ENCODE data around the gene ZNF622. TPM values are rescaled to one million over a fixed set of nuclear protein-coding genes. Genes with fewer than 3 reads are reported as not detected.

The ZNF622 gene
- total RNA-seq, 2 experiments from 2014 or later, result 52.5 to 54.1 TPM

- no peak for DNase-seq
- Mint-ChIP-seq H3K36me3 (ENCODE audit: low read depth) (peaks cover 80% of the 10 kb centered on the region), H3K9me3 (peaks cover 7% of the 10 kb centered on the region), H3K4me1 (ENCODE audit: low read depth) (peaks cover 14% of the 10 kb centered on the region), H3K27me3 (no peaks in the 10 kb centered on the region), H3K4me3 (no peak overlapping the region), H3K27ac (no peak overlapping the region)
- Histone ChIP-seq H3K4me3 (ENCODE audit: low read length) (no peak overlapping the region), H3K36me3 (ENCODE audit: insufficient read depth, low read length) (peaks cover 6% of the 10 kb centered on the region), H3K27me3 (ENCODE audit: control insufficient read depth in 1 of 2, insufficient read depth in 2 of 2, low read length in 2 of 2) (no peaks in the 10 kb centered on the region), H3K4me1 (ENCODE audit: insufficient read depth, low read length) (no peaks in the 10 kb centered on the region), H3K27ac (ENCODE audit: low read depth in 1 of 2, low read length in 2 of 2) (no peak overlapping the region), H3K9me3 (ENCODE audit: control insufficient read depth in 1 of 2, insufficient read depth in 1 of 2, low read length in 2 of 2) (peaks cover 13 to 18% of the 10 kb centered on the region in 2 experiments)
- TF ChIP-seq CTCF (IDR thresholded peaks at IDR 0.05), result no peak
- intact Hi-C loops (cut with DNase I, micrococcal nuclease), result no loop called here
- ChIA-PET CTCF (interaction anchor here (1.6 kb wide), 1 partner anchor 10 kb away, joined by 3 read pairs; no protein-coding TSS in a partner anchor), POLR2A (no interaction called here)
- ATAC-seq (ENCODE audit: poor library complexity), result no peak
Observed at GRCh38 chr5:16500024-16500423, 34.4 kb upstream of the ZNF622 start.

GRCh38 chr5:16497546-16497945 lies 31.9 kb upstream of the ZNF622 start:
- no peak for ATAC-seq (ENCODE audit: poor library complexity)
- peaks cover 20% of the 10 kb centered on the region for H3K4me1 Mint-ChIP-seq (ENCODE audit: low read depth)
- H3K9me3 Mint-ChIP-seq, result peaks cover 12% of the 10 kb centered on the region
- ChIA-PET CTCF (no interaction called here), POLR2A (no interaction called here)
- H3K27me3 ChIP-seq (ENCODE audit: control insufficient read depth in 1 of 2, insufficient read depth in 2 of 2, low read length in 2 of 2), result no peaks in the 10 kb centered on the region
- H3K27ac ChIP-seq (ENCODE audit: low read depth in 1 of 2, low read length in 2 of 2), result no peak overlapping the region
- H3K9me3 ChIP-seq (ENCODE audit: control insufficient read depth in 1 of 2, insufficient read depth in 1 of 2, low read length in 2 of 2), result peaks cover 17 to 23% of the 10 kb centered on the region in 2 experiments
- no peak for TF ChIP-seq CTCF (IDR thresholded peaks at IDR 0.05)
- no peak overlapping the region for H3K4me3 ChIP-seq (ENCODE audit: low read length)
- H3K36me3 ChIP-seq (ENCODE audit: insufficient read depth, low read length), result peaks cover 5% of the 10 kb centered on the region
- no peak overlapping the region for H3K27ac Mint-ChIP-seq
- no peaks in the 10 kb centered on the region for H3K4me1 ChIP-seq (ENCODE audit: insufficient read depth, low read length)
- no peak overlapping the region for H3K4me3 Mint-ChIP-seq
- no peaks in the 10 kb centered on the region for H3K27me3 Mint-ChIP-seq
- intact Hi-C loops (cut with DNase I, micrococcal nuclease), result loop anchor here in 1 of 2 experiments (10.0 kb wide), 1 partner anchor 697 kb away; no protein-coding TSS in a partner anchor
- DNase-seq, result no peak
- H3K36me3 Mint-ChIP-seq (ENCODE audit: low read depth), result peaks cover 72% of the 10 kb centered on the region

- H3K27ac Mint-ChIP-seq, result peak overlapping the region; percentile 56
Observed at GRCh38 chr5:16493261-16493660, 27.7 kb upstream of the ZNF622 start.

More at GRCh38 chr5:16493261-16493660, 27.7 kb upstream of the ZNF622 start:
- Mint-ChIP-seq H3K9me3 (peaks cover 12% of the 10 kb centered on the region), H3K4me3 (no peak overlapping the region), H3K36me3 (ENCODE audit: low read depth) (peaks cover 41% of the 10 kb centered on the region), H3K4me1 (ENCODE audit: low read depth) (peaks cover 46% of the 10 kb centered on the region), H3K27me3 (no peaks in the 10 kb centered on the region)
- H3K4me3 ChIP-seq (ENCODE audit: low read length), result no peak overlapping the region
- H3K36me3 ChIP-seq (ENCODE audit: insufficient read depth, low read length), result peaks cover 5% of the 10 kb centered on the region
- ChIA-PET CTCF (no interaction called here), POLR2A (no interaction called here)
- no peak for ATAC-seq (ENCODE audit: poor library complexity)
- peaks cover 13 to 22% of the 10 kb centered on the region in 2 experiments for H3K9me3 ChIP-seq (ENCODE audit: control insufficient read depth in 1 of 2, insufficient read depth in 1 of 2, low read length in 2 of 2)
- no peak for TF ChIP-seq CTCF (IDR thresholded peaks at IDR 0.05)
- H3K4me1 ChIP-seq (ENCODE audit: insufficient read depth, low read length), result no peaks in the 10 kb centered on the region
- intact Hi-C loops (cut with DNase I, micrococcal nuclease), result loop anchor here in 1 of 2 experiments (5.0 to 10.0 kb wide), 2 partner anchors 54 to 702 kb away; no protein-coding TSS in a partner anchor
- H3K27me3 ChIP-seq (ENCODE audit: control insufficient read depth in 1 of 2, insufficient read depth in 2 of 2, low read length in 2 of 2), result no peaks in the 10 kb centered on the region
- no peak overlapping the region for H3K27ac ChIP-seq (ENCODE audit: low read depth in 1 of 2, low read length in 2 of 2)
- DNase-seq, result no peak

Measured in CD4-positive, alpha-beta T cell (primary cell).